H1 (cell line): Measurements from ENCODE around the gene RGS6. TPM values are rescaled to one million over a fixed set of nuclear protein-coding genes. Genes with fewer than 3 reads are reported as not detected.

Source experiments
- CTCF ChIA-PET: fragments of 300-600 bp; sonication (Branson Sonifier 250); formaldehyde crosslinking; loops from one replicate; lab custom pipeline; 2021; ENCODE audit not compliant: partially characterized antibody; lab: Charles Lee
- POLR2A ChIA-PET: fragments of 300-600 bp; sonication (Branson Sonifier 250); formaldehyde crosslinking; loops from one replicate; lab custom pipeline; 2021; ENCODE audit warnings: inconsistent platforms; ENCODE audit not compliant: partially characterized antibody; lab: Charles Lee
- DNase-seq, 2 experiments: peaks; one replicate each; pipeline versions ENCODE4 v3.0.0 to v3.0.0-alpha.2; 2010 to 2022; ENCODE audit warnings: low spot score in 2 of 2, low read depth in 1 of 2, mixed read lengths in 1 of 2
- FAIRE-seq: peaks from 2 replicates; lab custom pipeline; 2011; peaks lifted over from hg19 to GRCh38; lab: Jason Lieb, UNC
- H2AFZ ChIP-seq: 2 replicates; pipeline ENCODE4 v1.8.1; 2012; ENCODE audit warnings: low read length, inconsistent platforms
- H2AK5ac ChIP-seq: 2 replicates; pipeline ENCODE4 v1.6.1; 2013; ENCODE audit warnings: low read depth, low read length
- H2BK120ac ChIP-seq: replicated peaks from 2 replicates; pipeline ENCODE3; 2013; ENCODE audit warnings: low read depth, low read length, inconsistent platforms
- H2BK12ac ChIP-seq: 2 replicates; pipeline ENCODE4 v1.6.1; 2013; ENCODE audit warnings: low read depth, low read length
- H2BK15ac ChIP-seq: 2 replicates; pipeline ENCODE4 v1.6.1; 2013; ENCODE audit warnings: low read length
- H2BK20ac ChIP-seq: 2 replicates; pipeline ENCODE4 v1.6.1; 2013; ENCODE audit warnings: low read length
- H2BK5ac ChIP-seq: 2 replicates; pipeline ENCODE4 v1.6.1; 2013; ENCODE audit warnings: low read depth, low read length
- H3K14ac ChIP-seq: 2 replicates; pipeline ENCODE4 v1.6.1; 2013; ENCODE audit warnings: inconsistent platforms; ENCODE audit not compliant: insufficient read length
- H3K18ac ChIP-seq: 2 replicates; pipeline ENCODE4 v1.6.1; 2013; ENCODE audit warnings: low read length; ENCODE audit errors: extremely low read depth
- H3K23ac ChIP-seq: 2 replicates; pipeline ENCODE4 v1.6.1; 2013; ENCODE audit warnings: inconsistent platforms; ENCODE audit not compliant: insufficient read length
- H3K23me2 ChIP-seq: 2 replicates; pipeline ENCODE4 v1.6.1; 2013; ENCODE audit warnings: low read depth, low read length
- H3K27ac ChIP-seq: 2 replicates; pipeline ENCODE4 v1.6.1; 2011; ENCODE audit warnings: low read depth, low read length, inconsistent platforms
- H3K27me3 ChIP-seq, 4 experiments: replicated peaks in 1 of 4; 1 replicate in 1 of 4; 2 replicates in 3 of 4; pipeline versions ENCODE4 v1.6.1 to v1.8.1; 2011 to 2013; ENCODE audit warnings: low read length in 3 of 4, mild to moderate bottlenecking in 3 of 4, inconsistent platforms in 2 of 4, mixed read lengths in 2 of 4, moderate library complexity in 1 of 4; ENCODE audit not compliant: control insufficient read depth in 3 of 4, insufficient read depth in 3 of 4; ENCODE audit errors: extremely low read depth in 1 of 4
- H3K36me3 ChIP-seq, 4 experiments: 2 replicates each; pipeline versions ENCODE4 v1.6.1 to v1.8.1; 2011 to 2013; ENCODE audit warnings: mild to moderate bottlenecking in 4 of 4, low read length in 3 of 4, moderate library complexity in 2 of 4, control low read depth in 1 of 4, inconsistent platforms in 1 of 4; ENCODE audit not compliant: insufficient read depth in 4 of 4, control insufficient read depth in 2 of 4
- H3K4ac ChIP-seq: replicated peaks from 2 replicates; pipeline ENCODE3; 2013; ENCODE audit warnings: low read length, low read depth, mixed read lengths, inconsistent platforms; ENCODE audit not compliant: insufficient read length
- H3K4me1 ChIP-seq, 4 experiments: replicated peaks in 1 of 4; 1 replicate in 1 of 4; 2 replicates in 3 of 4; pipeline versions ENCODE4 v1.6.1 to v1.8.1; 2011 to 2013; ENCODE audit warnings: low read length in 3 of 4, inconsistent platforms in 2 of 4, mixed read lengths in 1 of 4; ENCODE audit not compliant: insufficient read depth in 4 of 4, control insufficient read depth in 3 of 4
- H3K4me2 ChIP-seq, 2 experiments: 2 replicates each; pipeline versions ENCODE4 v1.6.1 to v1.8.1; 2011 to 2013; ENCODE audit warnings: low read depth in 2 of 2, low read length in 2 of 2, control low read depth in 1 of 2, inconsistent platforms in 1 of 2, mild to moderate bottlenecking in 1 of 2; ENCODE audit not compliant: insufficient read depth in 1 of 2
- H3K4me3 ChIP-seq, 4 experiments: fragments of 200-600, 300-600 bp in 1 of 4; sonication (generic), shearing (Covaris generic), sonication (Bioruptor Twin) in 1 of 4; 2 replicates each; pipeline versions ENCODE4 v1.5.1 to v1.8.1; 2011 to 2016; ENCODE audit warnings: low read length in 4 of 4, low read depth in 3 of 4, control low read depth in 2 of 4, inconsistent platforms in 2 of 4, mild to moderate bottlenecking in 2 of 4, mixed read lengths in 1 of 4, moderate library complexity in 1 of 4; ENCODE audit not compliant: insufficient read depth in 2 of 4; ENCODE audit errors: extremely low read depth in 1 of 4
- H3K56ac ChIP-seq: replicated peaks from 2 replicates; pipeline ENCODE3; 2013; ENCODE audit warnings: low read depth, mild to moderate bottlenecking, mixed read lengths, low read length, inconsistent platforms; ENCODE audit not compliant: insufficient read length
- H3K79me1 ChIP-seq: 2 replicates; pipeline ENCODE4 v1.6.1; 2013; ENCODE audit warnings: low read depth, low read length, control low read depth
- H3K79me2 ChIP-seq, 2 experiments: 2 replicates each; pipeline versions ENCODE4 v1.6.1 to v1.8.1; 2012 to 2013; ENCODE audit warnings: low read length in 2 of 2, mild to moderate bottlenecking in 2 of 2, inconsistent platforms in 1 of 2; ENCODE audit not compliant: insufficient read depth in 2 of 2, control insufficient read depth in 1 of 2
- H3K9ac ChIP-seq, 4 experiments: replicated peaks in 1 of 4; 1 replicate in 1 of 4; 2 replicates in 3 of 4; pipeline versions ENCODE4 v1.6.1 to v1.8.1; 2011 to 2013; ENCODE audit warnings: low read depth in 3 of 4, low read length in 3 of 4, control low read depth in 2 of 4, mild to moderate bottlenecking in 2 of 4, moderate library complexity in 2 of 4, inconsistent platforms in 1 of 4; ENCODE audit errors: extremely low read depth in 1 of 4
- H3K9me3 ChIP-seq, 2 experiments: 2 replicates each; pipeline versions ENCODE4 v1.6.1 to v1.8.1; 2012 to 2013; ENCODE audit warnings: mild to moderate bottlenecking in 2 of 2, moderate library complexity in 2 of 2, control low read depth in 1 of 2, inconsistent platforms in 1 of 2, low read depth in 1 of 2, low read length in 1 of 2, mixed read lengths in 1 of 2; ENCODE audit not compliant: insufficient read depth in 2 of 2
- H4K20me1 ChIP-seq, 2 experiments: replicated peaks in 1 of 2; 2 replicates each; pipeline versions ENCODE3 to v1.8.1; 2011 to 2013; ENCODE audit warnings: inconsistent platforms in 2 of 2, low read length in 2 of 2, mild to moderate bottlenecking in 1 of 2; ENCODE audit not compliant: insufficient read depth in 2 of 2, control insufficient read depth in 1 of 2
- H4K5ac ChIP-seq: 2 replicates; pipeline ENCODE4 v1.6.1; 2013; ENCODE audit warnings: low read length, low read depth, mixed read lengths, inconsistent platforms; ENCODE audit not compliant: insufficient read length
- H4K8ac ChIP-seq: 2 replicates; pipeline ENCODE4 v1.8.0; 2013; ENCODE audit warnings: mild to moderate bottlenecking, moderate library complexity, low read length, inconsistent platforms; ENCODE audit not compliant: insufficient read depth; ENCODE audit errors: extremely low read depth
- H4K91ac ChIP-seq: replicated peaks from 2 replicates; pipeline ENCODE3; 2013; ENCODE audit warnings: low read length, mixed read lengths, inconsistent platforms; ENCODE audit not compliant: insufficient read length
- SP1 ChIP-seq: IDR thresholded peaks from 2 replicates; pipeline ENCODE4 v1.6.1; 2011; ENCODE audit warnings: low read depth, low read length
- TAF1 ChIP-seq: IDR thresholded peaks from 2 replicates; pipeline ENCODE4 v1.6.1; 2011; ENCODE audit warnings: mild to moderate bottlenecking, low read depth, low read length
- WGBS, 2 experiments: shearing (Covaris generic) in 1 of 2; methylation state at CpG; one replicate each; pipeline versions ENCODE4 v1.1.6 to v1.1.7; 2013 to 2015; ENCODE audit warnings: low lambda C conversion rate in 2 of 2, mixed read lengths in 2 of 2, inconsistent platforms in 1 of 2, low coverage in 1 of 2, missing lambda C conversion rate in 1 of 2; ENCODE audit not compliant: insufficient replicate concordance in 2 of 2, insufficient coverage in 1 of 2, insufficient read length in 1 of 2; ENCODE audit errors: extremely low coverage in 1 of 2, missing lambda C conversion rate in 1 of 2; 5-methylcytosine and 5-hydroxymethylcytosine counted together
- polyA plus RNA-seq, 7 experiments: library from polyadenylated mRNA; depleted of rRNA in 3 of 7; stranded (reverse) in 5 of 7; unstranded in 2 of 7; fragments of >200 nt in 5 of 7; fragments of 200-250 nt in 2 of 7; gene quantifications; 1 replicate in 5 of 7; 2 replicates in 1 of 7; 4 replicates in 1 of 7; pipeline versions ENCODE4 v1.2.1 to v1.2.3, GENCODE V29; 2011 to 2013; ENCODE audit warnings: missing spikeins in 2 of 7, mixed read lengths in 2 of 7
- total RNA-seq: library from RNA; stranded (reverse); fragmentation: NEBNext Ultra II Directional; extraction: Animal tissue kit (Norgen Biotek cat#: 25700); gene quantifications from 2 replicates; pipeline ENCODE4 v1.2.1, GENCODE V29; 2021

Gene RGS6
- total and polyA plus RNA-seq, 2 of the 8 experiments (the other 6 are each of a cell fraction or from before 2014, with no cell fraction given): 0.26 to 1.1 TPM

DNA sequence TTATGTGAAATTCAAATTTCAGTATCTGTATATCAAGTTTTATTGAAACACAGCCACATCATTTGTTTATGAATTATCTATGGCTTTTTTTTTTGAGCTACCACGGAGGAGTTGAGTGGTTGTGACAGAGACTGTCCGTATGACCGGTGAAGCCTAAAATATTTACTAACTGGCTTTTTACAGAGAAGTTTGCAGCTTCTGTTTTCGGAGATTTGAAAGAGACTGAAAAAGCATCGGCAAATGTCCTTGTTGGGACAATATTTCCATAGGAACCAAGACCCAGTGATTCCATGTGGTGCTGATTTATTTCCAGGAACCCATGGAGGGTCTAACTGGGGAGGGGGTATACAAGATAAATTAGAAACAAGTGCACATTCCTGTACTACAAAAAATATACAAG, 56.2 kb downstream of the RGS6 start:
- Histone ChIP-seq H3K4me2 (no peak overlapping the region), H3K56ac (no peak overlapping the region), H3K79me2 (no peaks in the 10 kb centered on the region), H4K91ac (no peak overlapping the region), H4K8ac (no peak overlapping the region), H3K4ac (no peak overlapping the region), H3K23me2 (no peaks in the 10 kb centered on the region), H2AFZ (no peak overlapping the region), H3K23ac (no peak overlapping the region), H3K27me3 (no peaks in the 10 kb centered on the region), H2BK5ac (no peak overlapping the region), H3K18ac (no peak overlapping the region), H3K9me3 (no peaks in the 10 kb centered on the region), H2BK20ac (no peak overlapping the region), H3K36me3 (no peaks in the 10 kb centered on the region), H3K14ac (no peak overlapping the region), H3K4me3 (no peak overlapping the region), H3K9ac (no peak overlapping the region), H2BK120ac (no peak overlapping the region), H2BK15ac (no peak overlapping the region), H4K20me1 (no peaks in the 10 kb centered on the region), H3K27ac (no peak overlapping the region), H4K5ac (no peak overlapping the region), H2BK12ac (no peak overlapping the region), H3K4me1 (no peaks in the 10 kb centered on the region), H3K79me1 (no peaks in the 10 kb centered on the region), H2AK5ac (no peak overlapping the region)
- DNase-seq (no peak), FAIRE-seq (no peak)
- WGBS, 2 experiments: 88% methylated on average over 5 of the region's 5 CpGs; no CpG with 5 or more reads in 1 of the 2 experiments
- ChIA-PET CTCF (interaction anchor here (1.1 to 1.4 kb wide), 2 partner anchors 34 to 55 kb away, joined by 3 to 6 read pairs; no protein-coding TSS in a partner anchor), POLR2A (no interaction called here)
- TF ChIP-seq SP1 (no peak), TAF1 (no peak)
